ENCODE data around the gene AOPEP. TPM values are rescaled to one million over a fixed set of nuclear protein-coding genes. Genes with fewer than 3 reads are reported as not detected.

AOPEP gene
- total and polyA plus RNA-seq, 9 of the 15 experiments (the other 6 are each of a cell fraction or from before 2014, with no cell fraction given) = 4.5 to 19.3 (median 13.5) TPM

DNA sequence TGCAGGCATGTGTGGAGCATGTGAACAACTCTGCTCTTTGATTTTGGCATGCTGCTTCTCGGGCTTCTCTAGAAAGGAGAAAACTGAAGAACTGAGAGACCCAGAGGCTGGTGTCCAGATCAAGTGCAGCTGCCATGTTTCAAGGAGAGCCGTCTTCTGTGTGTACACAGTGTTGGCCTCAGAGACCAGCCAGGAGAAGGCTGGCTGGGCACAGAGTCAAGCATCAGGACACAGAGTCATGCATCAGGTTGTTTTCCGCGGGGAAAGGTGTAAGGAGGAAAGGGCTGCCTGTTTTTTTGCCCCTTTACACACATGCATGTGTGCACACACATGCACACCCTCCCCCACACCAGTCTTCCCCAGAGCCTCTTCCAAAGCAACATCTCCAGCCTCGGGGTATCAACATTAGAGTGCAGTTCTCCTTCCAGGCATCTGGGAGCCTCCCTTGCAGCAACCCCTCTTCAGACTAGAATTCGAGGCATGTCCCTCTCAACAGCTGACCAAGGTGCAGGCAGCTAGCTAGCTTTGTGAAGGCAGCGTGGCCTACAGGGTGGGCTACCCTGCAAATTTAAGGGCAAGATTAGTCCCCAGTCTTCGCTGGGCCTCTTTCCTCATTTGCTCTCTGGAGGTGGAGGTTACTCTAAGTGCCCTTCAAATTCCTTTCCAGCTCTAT lies 180.9 kb downstream of the AOPEP start:
- Histone ChIP-seq H3K36me3 (ENCODE audit: control insufficient read depth, insufficient read depth, low read length) (no peaks in the 10 kb centered on the region), H3K79me2 (ENCODE audit: control insufficient read depth, insufficient read depth, low read length) (no peaks in the 10 kb centered on the region), H2AFZ (ENCODE audit: low read depth, low read length) (no peak overlapping the region), H3K9me3 (replicated peaks; ENCODE audit: control insufficient read depth, insufficient read depth, low read depth, low read length) (no peaks in the 10 kb centered on the region), H3K4me2 (ENCODE audit: insufficient read depth, low read length) (no peak overlapping the region), H4K20me1 (replicated peaks; ENCODE audit: control insufficient read depth, insufficient read depth, low read length) (no peaks in the 10 kb centered on the region), H3K9me1 (ENCODE audit: control insufficient read depth, insufficient read depth, low read length) (no peaks in the 10 kb centered on the region), H3K27me3 (ENCODE audit: control insufficient read depth in 2 of 2, insufficient read depth in 2 of 2, low read length in 2 of 2) (no peaks in the 10 kb centered on the region), H3K27ac (ENCODE audit: extremely low read depth, low read depth, low read length) (no peak overlapping the region), H3K4me3 (no peak overlapping the region), H3K4me1 (replicated peaks in 1 of 2; ENCODE audit: control insufficient read depth in 2 of 2, insufficient read depth in 2 of 2, low read length in 2 of 2) (peaks cover 0 to 7% of the 10 kb centered on the region in 2 experiments; a peak in 3 of 5 replicates), H3K9ac (ENCODE audit: insufficient read depth in 1 of 2, low read depth in 2 of 2, low read length in 2 of 2) (no peak overlapping the region; a peak in 1 of 4 replicates)
- ChIA-PET CTCF (ENCODE audit: low intra/inter-chr PET ratio) (no interaction called here), POLR2A (interaction anchor here (1.1 to 1.2 kb wide), 2 partner anchors 10 to 27 kb away, joined by 3 read pairs; no protein-coding TSS in a partner anchor)
- no TSS peak for BruUV-seq (replicated peaks)
- DNase-seq (ENCODE audit: extremely low read depth in 1 of 4, low spot score in 3 of 4) (no peak), ATAC-seq (no peak), FAIRE-seq (no peak)
- in situ Hi-C loops (cut with MboI) = no loop called here
- 44% methylated on average over 8 of the region's 8 CpGs for WGBS (ENCODE audit: insufficient coverage, low coverage, missing lambda C conversion rate)
- intact Hi-C loops (cut with micrococcal nuclease) = no loop called here
- TF ChIP-seq YY1 (IDR thresholded peaks at IDR 0.05; ENCODE audit: borderline replicate concordance in 1 of 3, control insufficient read depth in 1 of 3, extremely low read depth in 1 of 3, insufficient read depth in 3 of 3, insufficient read length in 1 of 3, insufficient replicate concordance in 2 of 3, low read depth in 1 of 3, low read length in 2 of 3) (no peak), TSC22D4 (tag; IDR thresholded peaks at IDR 0.05) (no peak), ZNF224 (CRISPR knock-in tag; IDR thresholded peaks at IDR 0.05) (no peak), MIER1 (IDR thresholded peaks at IDR 0.05; ENCODE audit: low read depth) (no peak), SREBF1 (IDR thresholded peaks at IDR 0.05; ENCODE audit: borderline replicate concordance, low read depth, low read length) (no peak), FIP1L1 (IDR thresholded peaks at IDR 0.05; ENCODE audit: low read depth, low read length, poor library complexity, severe bottlenecking) (no peak), KLF10 (CRISPR knock-in tag; IDR thresholded peaks at IDR 0.05) (no peak), ZNF354B (CRISPR knock-in tag; IDR thresholded peaks at IDR 0.05) (no peak), CBX8 (IDR thresholded peaks at IDR 0.05; ENCODE audit: borderline replicate concordance, extremely low read depth, low read depth, low read length, poor library complexity, severe bottlenecking) (no peak), NR3C1 (CRISPR knock-in tag; IDR thresholded peaks at IDR 0.05) (no peak), TOE1 (IDR thresholded peaks at IDR 0.05; ENCODE audit: borderline replicate concordance) (no peak), TOE1 (CRISPR knock-in tag; IDR thresholded peaks at IDR 0.05; ENCODE audit: borderline replicate concordance, low read depth) (no peak)
- TF ChIP-seq, protein P1, sequence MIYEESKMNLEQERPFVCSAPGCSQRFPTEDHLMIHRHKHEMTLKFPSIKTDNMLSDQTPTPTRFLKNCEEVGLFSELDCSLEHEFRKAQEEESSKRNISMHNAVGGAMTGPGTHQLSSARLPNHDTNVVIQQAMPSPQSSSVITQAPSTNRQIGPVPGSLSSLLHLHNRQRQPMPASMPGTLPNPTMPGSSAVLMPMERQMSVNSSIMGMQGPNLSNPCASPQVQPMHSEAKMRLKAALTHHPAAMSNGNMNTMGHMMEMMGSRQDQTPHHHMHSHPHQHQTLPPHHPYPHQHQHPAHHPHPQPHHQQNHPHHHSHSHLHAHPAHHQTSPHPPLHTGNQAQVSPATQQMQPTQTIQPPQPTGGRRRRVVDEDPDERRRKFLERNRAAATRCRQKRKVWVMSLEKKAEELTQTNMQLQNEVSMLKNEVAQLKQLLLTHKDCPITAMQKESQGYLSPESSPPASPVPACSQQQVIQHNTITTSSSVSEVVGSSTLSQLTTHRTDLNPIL (CRISPR knock-in tag; IDR thresholded peaks at IDR 0.05) = no peak
- TF ChIP-seq, protein P2, sequence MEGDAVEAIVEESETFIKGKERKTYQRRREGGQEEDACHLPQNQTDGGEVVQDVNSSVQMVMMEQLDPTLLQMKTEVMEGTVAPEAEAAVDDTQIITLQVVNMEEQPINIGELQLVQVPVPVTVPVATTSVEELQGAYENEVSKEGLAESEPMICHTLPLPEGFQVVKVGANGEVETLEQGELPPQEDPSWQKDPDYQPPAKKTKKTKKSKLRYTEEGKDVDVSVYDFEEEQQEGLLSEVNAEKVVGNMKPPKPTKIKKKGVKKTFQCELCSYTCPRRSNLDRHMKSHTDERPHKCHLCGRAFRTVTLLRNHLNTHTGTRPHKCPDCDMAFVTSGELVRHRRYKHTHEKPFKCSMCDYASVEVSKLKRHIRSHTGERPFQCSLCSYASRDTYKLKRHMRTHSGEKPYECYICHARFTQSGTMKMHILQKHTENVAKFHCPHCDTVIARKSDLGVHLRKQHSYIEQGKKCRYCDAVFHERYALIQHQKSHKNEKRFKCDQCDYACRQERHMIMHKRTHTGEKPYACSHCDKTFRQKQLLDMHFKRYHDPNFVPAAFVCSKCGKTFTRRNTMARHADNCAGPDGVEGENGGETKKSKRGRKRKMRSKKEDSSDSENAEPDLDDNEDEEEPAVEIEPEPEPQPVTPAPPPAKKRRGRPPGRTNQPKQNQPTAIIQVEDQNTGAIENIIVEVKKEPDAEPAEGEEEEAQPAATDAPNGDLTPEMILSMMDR (IDR thresholded peaks at IDR 0.05 in 2 of 3, conservative IDR thresholded peaks at IDR 0.05 in 1 of 3; ENCODE audit: insufficient read depth in 2 of 3, low read depth in 1 of 3, low read length in 3 of 3) = no peak
- TF ChIP-seq, protein P3, sequence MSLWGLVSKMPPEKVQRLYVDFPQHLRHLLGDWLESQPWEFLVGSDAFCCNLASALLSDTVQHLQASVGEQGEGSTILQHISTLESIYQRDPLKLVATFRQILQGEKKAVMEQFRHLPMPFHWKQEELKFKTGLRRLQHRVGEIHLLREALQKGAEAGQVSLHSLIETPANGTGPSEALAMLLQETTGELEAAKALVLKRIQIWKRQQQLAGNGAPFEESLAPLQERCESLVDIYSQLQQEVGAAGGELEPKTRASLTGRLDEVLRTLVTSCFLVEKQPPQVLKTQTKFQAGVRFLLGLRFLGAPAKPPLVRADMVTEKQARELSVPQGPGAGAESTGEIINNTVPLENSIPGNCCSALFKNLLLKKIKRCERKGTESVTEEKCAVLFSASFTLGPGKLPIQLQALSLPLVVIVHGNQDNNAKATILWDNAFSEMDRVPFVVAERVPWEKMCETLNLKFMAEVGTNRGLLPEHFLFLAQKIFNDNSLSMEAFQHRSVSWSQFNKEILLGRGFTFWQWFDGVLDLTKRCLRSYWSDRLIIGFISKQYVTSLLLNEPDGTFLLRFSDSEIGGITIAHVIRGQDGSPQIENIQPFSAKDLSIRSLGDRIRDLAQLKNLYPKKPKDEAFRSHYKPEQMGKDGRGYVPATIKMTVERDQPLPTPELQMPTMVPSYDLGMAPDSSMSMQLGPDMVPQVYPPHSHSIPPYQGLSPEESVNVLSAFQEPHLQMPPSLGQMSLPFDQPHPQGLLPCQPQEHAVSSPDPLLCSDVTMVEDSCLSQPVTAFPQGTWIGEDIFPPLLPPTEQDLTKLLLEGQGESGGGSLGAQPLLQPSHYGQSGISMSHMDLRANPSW (CRISPR knock-in tag; IDR thresholded peaks at IDR 0.05) = no peak

All from K562 (cell line).